DOHH2 (cell line): ENCODE results near the gene ARHGEF16.

Experiments
- CTCF ChIP-seq: fragments of 200-600 bp; sonication (generic); IDR thresholded peaks from one replicate; pipeline ENCODE4 v1.5.1; 2014; ENCODE audit warnings: antibody characterized with exemption, mild to moderate bottlenecking, low read depth, low read length; ENCODE audit not compliant: poor library complexity, severe bottlenecking
- EZH2phosphoT487 ChIP-seq: fragments of 200-600 bp; sonication (generic); IDR thresholded peaks from 2 replicates; pipeline ENCODE4 v1.6.1; 2017; ENCODE audit warnings: borderline replicate concordance, mild to moderate bottlenecking, antibody characterized with exemption, low read length, moderate library complexity, mixed read lengths

GRCh38 chr1:3522112-3522511 lies 67.6 kb downstream of the ARHGEF16 start:
- TF ChIP-seq CTCF (no peak), EZH2phosphoT487 (no peak)
